Fibroblast of lung (primary cell): ENCODE results near the gene PPP1R3C. TPM values are rescaled to one million over a fixed set of nuclear protein-coding genes. Genes with fewer than 3 reads are reported as not detected.

Experiments
- DNase-seq, 2 donors: peaks; one replicate each; pipeline versions ENCODE4 v3.0.0 to v3.0.0-alpha.2; 2010; ENCODE audit warnings: low read depth in 2 of 2
- H2AFZ ChIP-seq: 2 replicates; pipeline ENCODE4 v1.5.1; 2012; ENCODE audit warnings: low read length, control low read depth, inconsistent platforms
- H3K27ac ChIP-seq: 2 replicates; pipeline ENCODE4 v1.5.1; 2011; ENCODE audit warnings: low read length, control low read depth; ENCODE audit not compliant: insufficient read depth
- H3K27me3 ChIP-seq: 2 replicates; pipeline ENCODE4 v1.5.1; 2011; ENCODE audit warnings: mild to moderate bottlenecking, low read length; ENCODE audit not compliant: control insufficient read depth, insufficient read depth
- H3K36me3 ChIP-seq: 2 replicates; pipeline ENCODE4 v1.5.1; 2011; ENCODE audit warnings: low read length; ENCODE audit not compliant: control insufficient read depth, insufficient read depth
- H3K4me1 ChIP-seq: 2 replicates; pipeline ENCODE4 v1.5.1; 2011; ENCODE audit warnings: low read length; ENCODE audit not compliant: control insufficient read depth, insufficient read depth; ENCODE audit errors: extremely low read depth
- H3K4me2 ChIP-seq: 2 replicates; pipeline ENCODE4 v1.5.1; 2011; ENCODE audit warnings: low read length, control low read depth; ENCODE audit not compliant: insufficient read depth; ENCODE audit errors: extremely low read depth
- H3K4me3 ChIP-seq, 4 experiments: fragments of 200-600 bp in 1 of 4; sonication (generic) in 1 of 4; replicated peaks in 1 of 4; 2 replicates each; pipeline ENCODE4 v1.5.1; 2011 to 2016; ENCODE audit warnings: low read length in 4 of 4, low read depth in 3 of 4, mild to moderate bottlenecking in 3 of 4, control low read depth in 2 of 4, inconsistent platforms in 1 of 4, mixed read lengths in 1 of 4; ENCODE audit not compliant: insufficient read depth in 1 of 4; ENCODE audit errors: control extremely low read depth in 1 of 4
- H3K79me2 ChIP-seq: 2 replicates; pipeline ENCODE4 v1.5.1; 2012; ENCODE audit warnings: mild to moderate bottlenecking, low read length, inconsistent platforms; ENCODE audit not compliant: control insufficient read depth, insufficient read depth
- H3K9ac ChIP-seq: 2 replicates; pipeline ENCODE4 v1.5.1; 2011; ENCODE audit warnings: mild to moderate bottlenecking, low read length, control low read depth; ENCODE audit not compliant: insufficient read depth
- H3K9me3 ChIP-seq: 2 replicates; pipeline ENCODE4 v1.5.1; 2012; ENCODE audit warnings: low read depth, low read length; ENCODE audit not compliant: control insufficient read depth, insufficient read depth
- H4K20me1 ChIP-seq: 2 replicates; pipeline ENCODE4 v1.5.1; 2011; ENCODE audit warnings: low read length; ENCODE audit not compliant: control insufficient read depth, insufficient read depth; ENCODE audit errors: extremely low read depth
- EZH2 ChIP-seq: IDR thresholded peaks from 2 replicates; pipeline ENCODE4 v1.5.1; 2012; ENCODE audit warnings: low read length, control low read depth, mild to moderate bottlenecking; ENCODE audit errors: missing control alignments
- polyA plus RNA-seq, 2 donors: library from polyadenylated mRNA; depleted of rRNA in 1 of 2; stranded (reverse) in 1 of 2; unstranded in 1 of 2; fragments of >200 nt; gene quantifications; 2 replicates each; pipeline ENCODE4 v1.2.1, GENCODE V29; 2011 to 2012; ENCODE audit warnings: missing spikeins in 1 of 2
- total RNA-seq: library from RNA; depleted of rRNA; stranded (reverse); fragments of >200 nt; gene quantifications from 2 replicates; pipeline ENCODE4 v1.2.1, GENCODE V29; 2014
- TF ChIP-seq, protein P1 (sequence below), 2 donors: IDR thresholded peaks in 1 of 2; conservative IDR thresholded peaks in 1 of 2; 1 replicate in 1 of 2; 2 replicates in 1 of 2; pipeline ENCODE4 v1.5.1; 2011 to 2012; ENCODE audit warnings: low read length in 2 of 2, control low read depth in 1 of 2, inconsistent platforms in 1 of 2, low read depth in 1 of 2, mild to moderate bottlenecking in 1 of 2

Gene PPP1R3C
- total and polyA plus RNA-seq, 2 donors (not counting 1 experiment from before 2014, with no cell fraction given), result 67.8 to 125 TPM

DNA sequence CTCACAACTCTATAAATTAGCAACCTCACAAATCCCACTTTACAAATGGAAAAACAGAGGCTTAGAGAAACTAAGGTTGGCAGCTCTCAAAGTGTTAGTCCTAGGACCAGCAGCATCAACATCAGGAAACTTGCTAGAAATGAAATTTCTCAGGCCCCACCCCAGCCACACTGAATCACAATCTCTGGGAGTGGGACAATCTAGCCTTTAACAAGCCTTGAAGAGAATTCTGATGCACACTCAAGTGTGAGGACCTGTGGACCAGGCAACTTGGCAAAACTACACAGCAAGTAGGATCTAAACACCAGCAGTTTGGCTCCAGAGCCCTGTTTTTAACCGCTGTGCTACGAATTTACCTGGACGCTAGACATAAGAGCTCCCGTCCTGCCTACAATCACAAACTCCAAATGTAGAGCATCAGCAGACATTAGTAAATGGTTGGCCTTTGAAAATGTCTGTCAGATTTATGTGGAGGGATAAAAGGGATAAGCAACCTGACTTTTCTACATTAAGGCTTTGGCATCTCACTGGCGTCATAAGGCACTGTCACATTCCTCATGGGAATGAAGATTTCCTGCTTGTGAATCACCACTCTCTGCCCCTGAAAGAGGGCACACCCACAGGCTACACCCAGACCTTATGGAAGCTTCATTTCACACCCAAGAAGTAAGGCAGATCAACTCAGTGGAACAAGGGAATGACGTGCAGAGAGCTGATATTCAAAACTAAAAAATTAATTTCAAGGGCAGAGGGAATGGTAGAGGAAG is 34.5 kb downstream of the PPP1R3C start:
- Histone ChIP-seq H3K4me2 (no peak overlapping the region), H3K9me3 (no peaks in the 10 kb centered on the region), H3K4me1 (peaks cover 13% of the 10 kb centered on the region), H3K27me3 (no peaks in the 10 kb centered on the region), H4K20me1 (no peaks in the 10 kb centered on the region), H3K4me3 (no peak overlapping the region), H3K9ac (no peak overlapping the region), H3K36me3 (no peaks in the 10 kb centered on the region), H2AFZ (no peak overlapping the region), H3K27ac (no peak overlapping the region), H3K79me2 (no peaks in the 10 kb centered on the region)
- peak; percentile 92 to 93 for DNase-seq
- TF ChIP-seq EZH2, result no peak
- TF ChIP-seq, protein P1, sequence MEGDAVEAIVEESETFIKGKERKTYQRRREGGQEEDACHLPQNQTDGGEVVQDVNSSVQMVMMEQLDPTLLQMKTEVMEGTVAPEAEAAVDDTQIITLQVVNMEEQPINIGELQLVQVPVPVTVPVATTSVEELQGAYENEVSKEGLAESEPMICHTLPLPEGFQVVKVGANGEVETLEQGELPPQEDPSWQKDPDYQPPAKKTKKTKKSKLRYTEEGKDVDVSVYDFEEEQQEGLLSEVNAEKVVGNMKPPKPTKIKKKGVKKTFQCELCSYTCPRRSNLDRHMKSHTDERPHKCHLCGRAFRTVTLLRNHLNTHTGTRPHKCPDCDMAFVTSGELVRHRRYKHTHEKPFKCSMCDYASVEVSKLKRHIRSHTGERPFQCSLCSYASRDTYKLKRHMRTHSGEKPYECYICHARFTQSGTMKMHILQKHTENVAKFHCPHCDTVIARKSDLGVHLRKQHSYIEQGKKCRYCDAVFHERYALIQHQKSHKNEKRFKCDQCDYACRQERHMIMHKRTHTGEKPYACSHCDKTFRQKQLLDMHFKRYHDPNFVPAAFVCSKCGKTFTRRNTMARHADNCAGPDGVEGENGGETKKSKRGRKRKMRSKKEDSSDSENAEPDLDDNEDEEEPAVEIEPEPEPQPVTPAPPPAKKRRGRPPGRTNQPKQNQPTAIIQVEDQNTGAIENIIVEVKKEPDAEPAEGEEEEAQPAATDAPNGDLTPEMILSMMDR (conservative IDR thresholded peaks at IDR 0.05 in 1 of 2, IDR thresholded peaks at IDR 0.05 in 1 of 2; ENCODE audit: low read depth in 1 of 2, low read length in 2 of 2), result no peak

DNA sequence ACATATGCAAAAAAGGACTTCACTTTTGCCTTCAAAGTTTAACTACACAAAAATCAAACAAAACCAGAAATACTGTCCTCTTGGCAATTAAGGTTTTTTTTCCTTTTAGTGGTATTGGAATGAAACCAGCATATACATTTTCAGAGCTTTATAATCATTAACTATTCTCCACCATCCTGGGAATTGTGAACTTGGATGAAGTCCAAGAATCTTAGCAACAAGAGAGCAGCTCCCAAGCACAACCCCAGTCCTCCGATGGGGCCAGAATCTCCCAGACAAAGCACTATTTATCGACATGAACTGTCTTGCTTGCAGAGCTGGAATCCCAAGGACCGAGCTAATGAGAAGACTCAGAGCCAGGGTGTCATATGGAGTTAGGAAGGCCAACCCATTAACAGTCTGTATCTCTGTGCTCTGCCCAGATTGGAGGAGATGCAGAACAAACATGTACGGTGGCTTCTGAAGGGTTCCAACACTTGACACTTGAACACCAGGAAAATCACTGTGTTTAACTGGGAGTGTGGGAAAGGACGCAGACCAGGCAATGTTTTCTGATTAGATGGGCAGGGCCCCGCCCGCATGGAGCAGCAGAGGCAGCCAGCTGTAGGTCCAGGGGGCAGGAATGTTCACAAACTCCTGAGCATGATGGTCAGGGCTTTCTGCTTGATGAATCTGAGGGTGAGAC is 35.5 kb downstream of the PPP1R3C start:
- Histone ChIP-seq H3K9ac (no peak overlapping the region), H3K27ac (no peak overlapping the region), H2AFZ (no peak overlapping the region), H4K20me1 (no peaks in the 10 kb centered on the region), H3K4me1 (peaks cover 19% of the 10 kb centered on the region), H3K4me2 (no peak overlapping the region), H3K9me3 (no peaks in the 10 kb centered on the region), H3K4me3 (no peak overlapping the region), H3K27me3 (no peaks in the 10 kb centered on the region), H3K36me3 (no peaks in the 10 kb centered on the region), H3K79me2 (no peaks in the 10 kb centered on the region)
- peak; percentile 53 to 65 for DNase-seq
- TF ChIP-seq, protein P1 (conservative IDR thresholded peaks at IDR 0.05 in 1 of 2, IDR thresholded peaks at IDR 0.05 in 1 of 2; ENCODE audit: low read depth in 1 of 2, low read length in 2 of 2), result no peak
- TF ChIP-seq EZH2, result no peak

DNA sequence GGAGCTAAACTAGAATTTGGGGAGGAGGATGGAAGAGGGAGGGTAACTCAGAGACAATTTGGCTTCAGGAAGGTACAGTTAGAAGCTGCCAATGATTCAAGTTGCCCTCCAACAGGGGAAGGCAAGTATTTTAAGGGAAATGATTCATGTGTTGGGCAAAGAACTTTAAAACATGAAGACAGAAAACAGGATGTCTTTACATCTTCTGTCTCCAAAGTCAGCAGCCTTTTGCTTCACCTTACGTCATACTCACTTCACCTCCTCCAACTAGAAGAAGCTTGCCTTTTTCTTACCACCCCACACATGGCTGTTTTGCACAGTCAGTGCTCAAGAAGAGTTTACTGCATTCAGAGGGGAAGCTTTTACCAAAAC is 36.1 kb downstream of the PPP1R3C start:
- peak; percentile 84 to 89 for DNase-seq

More for the DNA sequence above, 36.1 kb downstream of the PPP1R3C start:
- Histone ChIP-seq H3K27ac (no peak overlapping the region), H3K27me3 (no peaks in the 10 kb centered on the region), H4K20me1 (no peaks in the 10 kb centered on the region), H3K9ac (no peak overlapping the region), H2AFZ (no peak overlapping the region), H3K36me3 (no peaks in the 10 kb centered on the region), H3K4me3 (no peak overlapping the region), H3K9me3 (no peaks in the 10 kb centered on the region), H3K4me1 (peaks cover 23% of the 10 kb centered on the region), H3K4me2 (no peak overlapping the region), H3K79me2 (no peaks in the 10 kb centered on the region)
- TF ChIP-seq EZH2, result no peak
